ENCODE results near the gene RUNX3.

Gene RUNX3

DNA sequence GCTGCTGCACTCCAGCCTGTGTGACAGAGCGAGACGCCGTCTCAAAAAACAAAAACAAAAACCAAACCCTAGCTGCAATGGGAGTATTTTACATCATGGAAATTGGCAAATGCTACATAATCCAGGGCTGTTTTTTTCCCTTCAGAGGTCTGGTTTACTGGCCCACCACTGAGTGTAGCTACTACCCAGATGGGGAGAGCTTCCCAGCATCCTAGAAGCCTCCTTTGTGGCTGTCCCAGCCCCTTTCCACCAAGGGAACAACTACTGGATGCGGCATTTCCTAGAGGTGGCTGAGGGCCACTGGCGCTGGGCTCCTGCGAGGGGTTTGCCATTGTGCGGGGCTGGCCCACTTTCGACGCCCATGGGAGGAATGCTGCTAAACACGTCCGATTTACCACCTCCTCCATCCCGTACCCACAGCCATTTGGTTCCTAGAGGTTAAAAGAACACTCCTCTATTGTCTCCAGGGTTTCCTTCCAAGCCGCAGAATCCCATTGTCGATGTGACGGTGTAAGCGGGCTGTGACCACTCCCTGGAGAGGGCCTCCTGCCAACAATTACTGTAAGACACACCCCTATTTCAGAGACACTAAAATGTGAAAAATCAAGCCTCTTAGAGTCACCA is 55.4 kb downstream of the RUNX3 start:
- Histone ChIP-seq H3K79me2 (ENCODE audit: insufficient read depth, low read length) (no peaks in the 10 kb centered on the region), H3K9ac (ENCODE audit: low read length) (no peak overlapping the region), H3F3A (ENCODE audit: insufficient read depth) (no peaks in the 10 kb centered on the region), H3K27ac (ENCODE audit: low read depth, low read length) (no peak overlapping the region), H3K4me2 (ENCODE audit: low read depth, low read length, poor library complexity, severe bottlenecking) (no peak overlapping the region), H3K9me2 (replicated peaks; ENCODE audit: insufficient read depth, low read length) (no peaks in the 10 kb centered on the region), H4K20me1 (ENCODE audit: low read depth, low read length) (no peaks in the 10 kb centered on the region), H3K4me3 (ENCODE audit: insufficient read depth, low read length, poor library complexity, severe bottlenecking) (no peak overlapping the region), H3K27me3 (ENCODE audit: low read length) (no peaks in the 10 kb centered on the region), H3K36me3 (ENCODE audit: low read length) (no peaks in the 10 kb centered on the region), H3K9me3 (ENCODE audit: insufficient read depth, low read length) (no peaks in the 10 kb centered on the region), H2AFZ (ENCODE audit: low read depth, low read length, severe bottlenecking) (no peak overlapping the region)
- TF ChIP-seq EZH2phosphoT487 (conservative IDR thresholded peaks at IDR 0.05; ENCODE audit: low read length), result no peak
- TF ChIP-seq, protein P1, sequence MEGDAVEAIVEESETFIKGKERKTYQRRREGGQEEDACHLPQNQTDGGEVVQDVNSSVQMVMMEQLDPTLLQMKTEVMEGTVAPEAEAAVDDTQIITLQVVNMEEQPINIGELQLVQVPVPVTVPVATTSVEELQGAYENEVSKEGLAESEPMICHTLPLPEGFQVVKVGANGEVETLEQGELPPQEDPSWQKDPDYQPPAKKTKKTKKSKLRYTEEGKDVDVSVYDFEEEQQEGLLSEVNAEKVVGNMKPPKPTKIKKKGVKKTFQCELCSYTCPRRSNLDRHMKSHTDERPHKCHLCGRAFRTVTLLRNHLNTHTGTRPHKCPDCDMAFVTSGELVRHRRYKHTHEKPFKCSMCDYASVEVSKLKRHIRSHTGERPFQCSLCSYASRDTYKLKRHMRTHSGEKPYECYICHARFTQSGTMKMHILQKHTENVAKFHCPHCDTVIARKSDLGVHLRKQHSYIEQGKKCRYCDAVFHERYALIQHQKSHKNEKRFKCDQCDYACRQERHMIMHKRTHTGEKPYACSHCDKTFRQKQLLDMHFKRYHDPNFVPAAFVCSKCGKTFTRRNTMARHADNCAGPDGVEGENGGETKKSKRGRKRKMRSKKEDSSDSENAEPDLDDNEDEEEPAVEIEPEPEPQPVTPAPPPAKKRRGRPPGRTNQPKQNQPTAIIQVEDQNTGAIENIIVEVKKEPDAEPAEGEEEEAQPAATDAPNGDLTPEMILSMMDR (IDR thresholded peaks at IDR 0.05; ENCODE audit: insufficient read depth, low read length, poor library complexity, severe bottlenecking), result no peak

DNA sequence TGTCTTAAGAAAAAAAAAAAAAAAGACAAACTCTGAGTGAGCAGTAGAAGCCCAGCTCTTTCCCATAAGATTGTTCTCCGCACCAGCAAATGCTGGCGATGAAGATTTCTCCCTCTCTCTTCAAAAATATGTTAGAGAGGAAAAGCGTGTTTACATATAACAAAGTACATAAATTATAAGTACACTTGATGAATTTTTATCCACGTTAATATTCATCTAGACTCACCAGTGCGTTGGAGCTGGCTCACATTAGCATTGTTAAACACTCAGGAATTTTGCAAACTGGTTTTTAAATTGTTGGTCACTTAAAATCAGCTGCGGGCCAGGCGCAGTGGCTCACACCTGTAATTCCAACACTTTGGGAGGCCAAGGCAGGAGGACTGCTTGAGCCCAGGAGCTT is 56.0 kb downstream of the RUNX3 start:
- H4K20me1 ChIP-seq (ENCODE audit: low read depth, low read length), result no peaks in the 10 kb centered on the region
- no peaks in the 10 kb centered on the region for H3K9me3 ChIP-seq (ENCODE audit: insufficient read depth, low read length)
- no peaks in the 10 kb centered on the region for H3K9me2 ChIP-seq (replicated peaks; ENCODE audit: insufficient read depth, low read length)
- no peak overlapping the region for H3K4me2 ChIP-seq (ENCODE audit: low read depth, low read length, poor library complexity, severe bottlenecking)
- no peaks in the 10 kb centered on the region for H3K36me3 ChIP-seq (ENCODE audit: low read length)
- TF ChIP-seq, protein P1 (IDR thresholded peaks at IDR 0.05; ENCODE audit: insufficient read depth, low read length, poor library complexity, severe bottlenecking), result no peak
- no peak for TF ChIP-seq EZH2phosphoT487 (conservative IDR thresholded peaks at IDR 0.05; ENCODE audit: low read length)
- H2AFZ ChIP-seq (ENCODE audit: low read depth, low read length, severe bottlenecking), result no peak overlapping the region
- no peak overlapping the region for H3K9ac ChIP-seq (ENCODE audit: low read length)
- no peaks in the 10 kb centered on the region for H3K79me2 ChIP-seq (ENCODE audit: insufficient read depth, low read length)
- H3K27ac ChIP-seq (ENCODE audit: low read depth, low read length), result no peak overlapping the region
- no peaks in the 10 kb centered on the region for H3F3A ChIP-seq (ENCODE audit: insufficient read depth)
- no peaks in the 10 kb centered on the region for H3K27me3 ChIP-seq (ENCODE audit: low read length)
- H3K4me3 ChIP-seq (ENCODE audit: insufficient read depth, low read length, poor library complexity, severe bottlenecking), result no peak overlapping the region

DNA sequence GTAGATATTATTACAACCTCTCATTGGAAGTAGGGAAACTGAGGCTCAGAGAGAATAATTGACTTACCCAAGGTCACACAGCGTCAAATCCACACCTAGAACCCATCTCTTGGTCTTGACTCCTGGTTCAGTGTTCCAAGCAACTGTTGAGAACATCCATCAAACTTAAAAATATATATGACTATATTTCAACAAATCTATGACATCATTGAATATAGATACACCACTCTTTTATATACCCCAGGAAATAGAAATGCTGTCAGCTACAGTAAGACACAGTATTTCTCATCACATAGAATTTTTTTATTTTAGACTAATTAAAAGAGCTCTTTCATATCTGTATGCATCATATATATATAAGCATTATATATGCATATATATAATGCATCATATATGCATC is 56.9 kb downstream of the RUNX3 start:
- H2AFZ ChIP-seq (ENCODE audit: low read depth, low read length, severe bottlenecking), result no peak overlapping the region
- H3F3A ChIP-seq (ENCODE audit: insufficient read depth), result no peaks in the 10 kb centered on the region
- no peak overlapping the region for H3K4me2 ChIP-seq (ENCODE audit: low read depth, low read length, poor library complexity, severe bottlenecking)
- H3K9me2 ChIP-seq (replicated peaks; ENCODE audit: insufficient read depth, low read length), result no peaks in the 10 kb centered on the region
- no peak overlapping the region for H3K27ac ChIP-seq (ENCODE audit: low read depth, low read length)
- H3K9me3 ChIP-seq (ENCODE audit: insufficient read depth, low read length), result no peaks in the 10 kb centered on the region
- H3K9ac ChIP-seq (ENCODE audit: low read length), result no peak overlapping the region
- no peaks in the 10 kb centered on the region for H4K20me1 ChIP-seq (ENCODE audit: low read depth, low read length)
- no peaks in the 10 kb centered on the region for H3K36me3 ChIP-seq (ENCODE audit: low read length)
- no peak for TF ChIP-seq EZH2phosphoT487 (conservative IDR thresholded peaks at IDR 0.05; ENCODE audit: low read length)
- TF ChIP-seq, protein P1 (IDR thresholded peaks at IDR 0.05; ENCODE audit: insufficient read depth, low read length, poor library complexity, severe bottlenecking), result no peak
- H3K27me3 ChIP-seq (ENCODE audit: low read length), result no peaks in the 10 kb centered on the region
- H3K79me2 ChIP-seq (ENCODE audit: insufficient read depth, low read length), result no peaks in the 10 kb centered on the region
- no peak overlapping the region for H3K4me3 ChIP-seq (ENCODE audit: insufficient read depth, low read length, poor library complexity, severe bottlenecking)
